A673 (cell line): Measurements from ENCODE around the gene AQP4. TPM values are rescaled to one million over a fixed set of nuclear protein-coding genes. Genes with fewer than 3 reads are reported as not detected.

Experiments used
- BruUV-seq: library from RNA; stranded (reverse); fragments of 400-500 nt; replicated peaks from 2 replicates; lab custom pipeline; 2021; lab: Mats Ljungman, UMichigan
- CTCF ChIA-PET: fragments of 300-600 bp; sonication (Branson Sonifier 250); formaldehyde crosslinking; loops from one replicate; lab custom pipeline; 2022; ENCODE audit warnings: antibody characterized with exemption; lab: Charles Lee
- POLR2A ChIA-PET: fragments of 300-600 bp; sonication (Branson Sonifier 250); formaldehyde crosslinking; loops from one replicate; lab custom pipeline; 2022; ENCODE audit warnings: antibody characterized with exemption; ENCODE audit not compliant: low non-redundant PET; lab: Charles Lee
- DNase-seq: peaks from one replicate; pipeline ENCODE4 v3.0.0-alpha.2; 2015; ENCODE audit warnings: low spot score
- H3K27ac ChIP-seq: fragments of 200-600 bp; sonication (generic); 2 replicates; pipeline ENCODE4 v1.5.1; 2016; ENCODE audit warnings: mixed run types, low read depth, mild to moderate bottlenecking, mixed read lengths, antibody characterized with exemption, low read length; ENCODE audit not compliant: poor library complexity, severe bottlenecking
- H3K27me3 ChIP-seq: fragments of 200-600 bp; sonication (generic); replicated peaks from 2 replicates; pipeline ENCODE4 v1.6.1; 2017; ENCODE audit warnings: mixed run types, low read depth, mild to moderate bottlenecking, mixed read lengths, antibody characterized with exemption, low read length; ENCODE audit not compliant: insufficient read depth, poor library complexity
- H3K36me3 ChIP-seq: fragments of 200-600 bp; sonication (generic); 2 replicates; pipeline ENCODE4 v1.6.1; 2016; ENCODE audit warnings: mixed run types, mild to moderate bottlenecking, mixed read lengths, antibody characterized with exemption, low read length; ENCODE audit not compliant: insufficient read depth, poor library complexity, severe bottlenecking
- H3K4me1 ChIP-seq: fragments of 200-600 bp; sonication (generic); 2 replicates; pipeline ENCODE4 v1.6.1; 2017; ENCODE audit warnings: mixed run types, mild to moderate bottlenecking, mixed read lengths, antibody characterized with exemption, low read length; ENCODE audit not compliant: insufficient read depth, poor library complexity, severe bottlenecking
- H3K4me3 ChIP-seq: fragments of 200-600 bp; sonication (generic); 2 replicates; pipeline ENCODE4 v1.5.1; 2016; ENCODE audit warnings: low read depth, mixed run types, mild to moderate bottlenecking, mixed read lengths, low read length; ENCODE audit not compliant: poor library complexity, severe bottlenecking
- H3K9me3 ChIP-seq: fragments of 200-600 bp; sonication (generic); 2 replicates; pipeline ENCODE4 v1.6.1; 2016; ENCODE audit warnings: mixed run types, low read depth, mild to moderate bottlenecking, mixed read lengths, antibody characterized with exemption, low read length; ENCODE audit not compliant: poor library complexity, severe bottlenecking
- EZH2 ChIP-seq: fragments of 200-600 bp; sonication (generic); IDR thresholded peaks from 2 replicates; pipeline ENCODE4 v1.6.1; 2017; ENCODE audit warnings: borderline replicate concordance, low read depth, mild to moderate bottlenecking, mixed read lengths, antibody characterized with exemption, low read length; ENCODE audit not compliant: poor library complexity, severe bottlenecking
- intact Hi-C: fragments of 100-400 bp; cut with micrococcal nuclease; formaldehyde crosslinking; loops from one replicate; pipeline ENCODE4 v1.10.0; 2022; ENCODE audit not compliant: unreplicated experiment
- total RNA-seq: library from RNA; stranded (reverse); gene quantifications from 2 replicates; pipeline ENCODE4 v1.2.3, GENCODE V29; 2021
- TF ChIP-seq, protein P1 (sequence below): fragments of 300-800, 200-600 bp; sonication (generic); conservative IDR thresholded peaks from 2 replicates; pipeline ENCODE4 v1.5.1; 2017; ENCODE audit warnings: low read depth, mild to moderate bottlenecking, antibody characterized with exemption, low read length, moderate library complexity, mixed read lengths

The AQP4 gene
- total RNA-seq, 1 experiment from 2014 or later = not detected

DNA sequence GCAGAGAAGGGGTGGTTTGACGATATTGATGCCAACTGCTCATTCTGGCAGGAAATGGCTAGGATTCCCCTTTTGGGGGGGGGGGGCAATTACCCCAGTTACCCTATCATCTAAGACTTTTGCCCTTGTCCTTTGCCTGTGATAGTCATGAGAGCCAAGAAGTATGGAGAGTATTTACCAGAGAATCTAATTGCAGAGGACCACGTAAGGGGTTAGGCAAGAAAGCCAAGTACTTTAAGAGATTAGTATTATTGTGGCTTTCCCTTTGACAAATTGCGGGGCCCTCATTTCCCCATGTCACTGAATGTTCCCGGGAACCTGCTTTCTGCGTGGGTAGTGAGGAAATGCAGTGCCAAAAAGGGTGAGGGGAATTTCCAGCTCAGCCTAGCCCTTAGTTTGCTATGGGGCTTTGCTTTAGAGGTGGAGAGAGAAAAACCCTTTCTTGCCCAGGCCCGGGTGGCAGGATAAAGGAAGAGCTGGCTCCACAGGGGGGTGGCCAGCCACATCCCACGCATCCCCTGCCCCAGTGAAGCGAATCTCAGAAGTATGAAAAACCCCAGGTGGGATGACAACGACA is 1.5 kb downstream of the AQP4 start:
- DNase-seq = no peak
- intact Hi-C loops = no loop called here
- Histone ChIP-seq H3K36me3 (no peaks in the 10 kb centered on the region), H3K4me1 (no peaks in the 10 kb centered on the region), H3K9me3 (no peaks in the 10 kb centered on the region), H3K27me3 (peaks cover 15% of the 10 kb centered on the region), H3K4me3 (no peak overlapping the region), H3K27ac (no peak overlapping the region)
- BruUV-seq = no TSS peak
- CTCF ChIA-PET = no interaction called here
- POLR2A ChIA-PET = no interaction called here
- TF ChIP-seq EZH2 = no peak
- TF ChIP-seq, protein P1, sequence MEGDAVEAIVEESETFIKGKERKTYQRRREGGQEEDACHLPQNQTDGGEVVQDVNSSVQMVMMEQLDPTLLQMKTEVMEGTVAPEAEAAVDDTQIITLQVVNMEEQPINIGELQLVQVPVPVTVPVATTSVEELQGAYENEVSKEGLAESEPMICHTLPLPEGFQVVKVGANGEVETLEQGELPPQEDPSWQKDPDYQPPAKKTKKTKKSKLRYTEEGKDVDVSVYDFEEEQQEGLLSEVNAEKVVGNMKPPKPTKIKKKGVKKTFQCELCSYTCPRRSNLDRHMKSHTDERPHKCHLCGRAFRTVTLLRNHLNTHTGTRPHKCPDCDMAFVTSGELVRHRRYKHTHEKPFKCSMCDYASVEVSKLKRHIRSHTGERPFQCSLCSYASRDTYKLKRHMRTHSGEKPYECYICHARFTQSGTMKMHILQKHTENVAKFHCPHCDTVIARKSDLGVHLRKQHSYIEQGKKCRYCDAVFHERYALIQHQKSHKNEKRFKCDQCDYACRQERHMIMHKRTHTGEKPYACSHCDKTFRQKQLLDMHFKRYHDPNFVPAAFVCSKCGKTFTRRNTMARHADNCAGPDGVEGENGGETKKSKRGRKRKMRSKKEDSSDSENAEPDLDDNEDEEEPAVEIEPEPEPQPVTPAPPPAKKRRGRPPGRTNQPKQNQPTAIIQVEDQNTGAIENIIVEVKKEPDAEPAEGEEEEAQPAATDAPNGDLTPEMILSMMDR = no peak

DNA sequence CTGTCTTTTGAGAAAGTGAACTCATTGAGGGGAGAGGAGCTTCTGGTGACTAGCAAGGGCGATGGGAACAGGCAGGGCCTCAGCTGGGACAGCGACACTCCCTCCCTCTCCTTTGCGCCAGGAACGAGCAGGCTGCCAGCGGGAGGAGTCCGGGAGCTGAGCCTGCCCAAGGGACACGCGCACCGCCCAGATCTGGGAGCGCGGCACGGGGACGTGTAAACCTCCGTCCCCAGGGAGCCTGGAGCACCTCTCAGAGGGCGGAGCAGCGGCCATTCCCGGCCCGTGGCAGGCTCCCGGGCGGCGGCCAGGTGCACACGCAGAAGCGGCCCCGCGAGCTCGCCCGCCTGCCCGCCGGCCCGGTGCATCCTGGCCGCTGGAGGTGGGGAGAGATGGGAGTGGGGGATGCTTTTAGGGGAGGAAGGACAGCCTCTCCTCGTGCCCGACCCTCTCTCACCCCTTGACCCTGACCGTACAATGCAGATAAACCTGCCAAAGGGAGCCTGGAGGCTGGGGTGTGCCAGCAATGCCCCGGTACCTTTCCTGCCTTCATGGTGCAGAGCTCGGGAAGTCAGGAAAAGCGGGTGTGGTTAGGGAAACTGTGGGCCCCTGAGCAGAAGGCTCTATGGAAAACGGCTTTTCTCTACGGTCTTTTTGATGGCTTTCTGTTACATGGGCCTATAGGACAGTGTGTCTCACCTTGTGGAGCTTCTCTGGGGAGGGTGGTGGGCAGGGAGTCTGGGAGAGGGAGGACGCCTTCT is 2.2 kb downstream of the AQP4 start:
- TF ChIP-seq EZH2 = no peak
- TF ChIP-seq, protein P1 = no peak
- Histone ChIP-seq H3K9me3 (no peaks in the 10 kb centered on the region), H3K27me3 (peaks cover 15% of the 10 kb centered on the region), H3K27ac (no peak overlapping the region), H3K4me3 (no peak overlapping the region), H3K36me3 (no peaks in the 10 kb centered on the region), H3K4me1 (no peaks in the 10 kb centered on the region)
- intact Hi-C loops = no loop called here
- no peak for DNase-seq
- POLR2A ChIA-PET = no interaction called here
- no TSS peak for BruUV-seq
- CTCF ChIA-PET = interaction anchor here (0.6 kb wide), 1 partner anchor 171 kb away, joined by 5 read pairs; no protein-coding TSS in a partner anchor

GRCh38 chr18:26862084-26862483 is 3.4 kb downstream of the AQP4 start:
- H3K4me1 ChIP-seq = no peaks in the 10 kb centered on the region
- no peaks in the 10 kb centered on the region for H3K36me3 ChIP-seq
- no peaks in the 10 kb centered on the region for H3K9me3 ChIP-seq
- H3K4me3 ChIP-seq = no peak overlapping the region
- no TSS peak for BruUV-seq
- H3K27ac ChIP-seq = no peak overlapping the region
- ChIA-PET CTCF (no interaction called here), POLR2A (no interaction called here)
- DNase-seq = no peak
- H3K27me3 ChIP-seq = peaks cover 15% of the 10 kb centered on the region
- intact Hi-C loops = no loop called here
- TF ChIP-seq, protein P1 = no peak
- no peak for TF ChIP-seq EZH2
